GM18526 (cell line): ENCODE measurements around the gene MYOF.

Experiments used
- POLR2A ChIP-seq: IDR thresholded peaks from 3 replicates; pipeline ENCODE4 v1.6.1; 2011; ENCODE audit not compliant: insufficient read length; ENCODE audit errors: extremely low read depth

The MYOF gene

DNA sequence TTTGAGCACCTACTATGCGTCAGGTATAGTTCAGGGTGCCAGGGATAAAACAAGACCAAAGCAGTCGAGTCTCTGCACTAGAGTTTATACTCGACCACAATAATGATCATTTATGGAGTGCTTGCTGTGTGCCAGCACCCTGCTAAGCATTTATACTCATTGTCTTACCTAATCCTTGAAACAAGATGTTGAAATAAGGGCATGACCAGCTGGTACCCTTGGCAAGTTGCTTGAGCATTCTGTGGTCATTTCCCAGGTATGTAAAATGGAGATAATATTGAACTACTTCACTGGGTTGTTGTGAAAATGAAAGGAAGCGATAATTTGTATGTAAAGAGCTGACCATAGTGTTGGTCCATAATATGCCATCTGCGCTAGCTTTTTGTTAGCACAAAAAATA, 223.0 kb downstream of the MYOF start:
- no peak for TF ChIP-seq POLR2A
